Sigmoid colon (tissue), 7 donors: ENCODE data around the gene EDNRA. TPM values are rescaled to one million over a fixed set of nuclear protein-coding genes. Genes with fewer than 3 reads are reported as not detected.

Source experiments
- DNase-seq: peaks from one replicate; pipeline ENCODE4 v3.0.0-alpha.2; 2019
- H3K27ac ChIP-seq, 4 donors: fragments of 200-600 bp; sonication (generic); one replicate each; pipeline ENCODE4 v1.5.1; 2016 to 2019; ENCODE audit warnings: mild to moderate bottlenecking in 1 of 4
- H3K27me3 ChIP-seq, 3 donors: fragments of 200-600 bp; sonication (generic); one replicate each; pipeline ENCODE4 v1.5.1; 2019; ENCODE audit warnings: mild to moderate bottlenecking in 1 of 3
- H3K36me3 ChIP-seq, 4 donors: fragments of 200-600 bp; sonication (generic); one replicate each; pipeline ENCODE4 v1.5.1; 2016 to 2019
- H3K4me1 ChIP-seq, 4 donors: fragments of 200-600 bp; sonication (generic); one replicate each; pipeline ENCODE4 v1.5.1; 2017 to 2019
- H3K4me3 ChIP-seq, 4 donors: fragments of 200-600 bp; sonication (generic); one replicate each; pipeline ENCODE4 v1.5.1; 2017 to 2019; ENCODE audit warnings: mild to moderate bottlenecking in 2 of 4, moderate library complexity in 1 of 4
- H3K9me3 ChIP-seq, 4 donors: fragments of 200-600 bp in 3 of 4; sonication (generic) in 3 of 4; one replicate each; pipeline versions ENCODE4 v1.5.1 to v1.6.1; 2013 to 2019
- EP300 ChIP-seq, 4 donors: sonication (generic); formaldehyde crosslinking; IDR thresholded peaks; one replicate each; pipeline ENCODE4 v1.6.1; 2017; ENCODE audit warnings: antibody characterized with exemption in 4 of 4
- POLR2A ChIP-seq, 2 donors: fragments of 450-650 bp; IDR thresholded peaks; one replicate each; pipeline ENCODE4 v1.6.1; 2016; ENCODE audit warnings: antibody characterized with exemption in 2 of 2, mild to moderate bottlenecking in 2 of 2, moderate library complexity in 2 of 2
- POLR2AphosphoS5 ChIP-seq, 4 donors: sonication (generic); formaldehyde crosslinking; IDR thresholded peaks; one replicate each; pipeline ENCODE4 v1.6.1; 2017; ENCODE audit warnings: antibody characterized with exemption in 4 of 4
- WGBS, 2 donors: extraction: QIAGEN DNeasy Blood & Tissue Kit; methylation state at CpG; one replicate each; pipeline ENCODE4 v1.1.7; 2013; 5-methylcytosine and 5-hydroxymethylcytosine counted together
- intact Hi-C: fragments of 100-400 bp; cut with DNase I; formaldehyde crosslinking; loops from one replicate; pipeline ENCODE4 v1.15.1; 2023
- polyA plus RNA-seq, 3 donors: library from polyadenylated mRNA; stranded (reverse); fragments of 200-250 nt; gene quantifications; one replicate each; pipeline ENCODE4 v1.2.3, GENCODE V29; 2013
- total RNA-seq, 4 donors: library from RNA; depleted of rRNA; stranded (reverse); fragments of >200 nt; gene quantifications; one replicate each; pipeline ENCODE4 v1.1.0, GENCODE V29; 2016
- TF ChIP-seq, protein P1 (sequence below), 4 experiments: fragments of 450-650 bp in 3 of 4; fragments of 200-600 bp in 1 of 4; IDR thresholded peaks; one replicate each; pipeline ENCODE4 v1.5.1; 2016 to 2019; ENCODE audit warnings: antibody characterized with exemption in 4 of 4, mild to moderate bottlenecking in 3 of 4, moderate library complexity in 2 of 4
- donor health status: healthy with polysubstance abuse.
- donor health status: Bipolar disorder and iron deficiency.
- donor health status: healthy.

EDNRA gene
- total and polyA plus RNA-seq, 7 donors: 0.23 to 10.5 (median 3.7) TPM; not detected in 1

DNA sequence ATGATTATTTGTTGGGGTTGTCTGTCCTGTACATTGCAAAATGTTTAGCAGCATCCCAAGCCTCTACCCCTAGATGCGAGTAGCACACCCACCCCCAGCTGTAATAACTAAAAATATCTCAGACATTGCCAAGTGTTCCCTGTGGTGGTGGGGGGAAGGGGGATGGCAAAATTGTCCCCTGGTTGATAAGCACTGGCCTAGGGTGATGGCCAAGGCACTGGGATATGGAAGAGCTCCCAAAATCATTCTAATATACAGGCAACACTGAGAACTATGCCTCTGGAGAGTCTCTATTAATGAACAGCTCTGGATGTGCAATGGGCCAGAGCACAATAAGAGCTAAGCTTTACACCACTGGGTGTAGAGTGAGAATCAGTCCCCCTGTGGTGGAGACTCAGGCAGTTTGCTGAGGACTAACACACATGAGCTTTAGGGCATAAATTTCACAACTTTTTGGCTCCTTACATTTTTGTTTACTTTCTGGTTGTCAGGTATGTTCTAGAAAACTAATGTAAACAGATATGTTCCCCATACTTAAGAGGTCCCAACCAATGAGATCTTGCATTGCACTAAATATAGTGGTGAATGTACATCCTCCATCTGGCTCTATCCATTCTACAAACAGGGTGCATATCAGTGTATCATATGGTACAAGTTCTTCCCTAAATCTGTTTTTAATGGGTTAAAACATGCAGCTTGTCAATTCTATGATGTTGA, 34.5 kb downstream of the EDNRA start:
- intact Hi-C loops: no loop called here
- Histone ChIP-seq H3K4me3 (no peak overlapping the region), H3K27ac (no peak overlapping the region), H3K36me3 (no peaks in the 10 kb centered on the region), H3K4me1 (no peaks in the 10 kb centered on the region), H3K9me3 (no peaks in the 10 kb centered on the region), H3K27me3 (no peaks in the 10 kb centered on the region)
- 91 to 95% methylated on average over 1 of the region's 1 CpG for WGBS, 2 donors
- DNase-seq: no peak
- TF ChIP-seq POLR2A (IDR thresholded peaks at IDR 0.05) (no peak), EP300 (IDR thresholded peaks at IDR 0.05) (no peak), POLR2AphosphoS5 (IDR thresholded peaks at IDR 0.05) (no peak)
- TF ChIP-seq, protein P1, sequence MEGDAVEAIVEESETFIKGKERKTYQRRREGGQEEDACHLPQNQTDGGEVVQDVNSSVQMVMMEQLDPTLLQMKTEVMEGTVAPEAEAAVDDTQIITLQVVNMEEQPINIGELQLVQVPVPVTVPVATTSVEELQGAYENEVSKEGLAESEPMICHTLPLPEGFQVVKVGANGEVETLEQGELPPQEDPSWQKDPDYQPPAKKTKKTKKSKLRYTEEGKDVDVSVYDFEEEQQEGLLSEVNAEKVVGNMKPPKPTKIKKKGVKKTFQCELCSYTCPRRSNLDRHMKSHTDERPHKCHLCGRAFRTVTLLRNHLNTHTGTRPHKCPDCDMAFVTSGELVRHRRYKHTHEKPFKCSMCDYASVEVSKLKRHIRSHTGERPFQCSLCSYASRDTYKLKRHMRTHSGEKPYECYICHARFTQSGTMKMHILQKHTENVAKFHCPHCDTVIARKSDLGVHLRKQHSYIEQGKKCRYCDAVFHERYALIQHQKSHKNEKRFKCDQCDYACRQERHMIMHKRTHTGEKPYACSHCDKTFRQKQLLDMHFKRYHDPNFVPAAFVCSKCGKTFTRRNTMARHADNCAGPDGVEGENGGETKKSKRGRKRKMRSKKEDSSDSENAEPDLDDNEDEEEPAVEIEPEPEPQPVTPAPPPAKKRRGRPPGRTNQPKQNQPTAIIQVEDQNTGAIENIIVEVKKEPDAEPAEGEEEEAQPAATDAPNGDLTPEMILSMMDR (IDR thresholded peaks at IDR 0.05): no peak

DNA sequence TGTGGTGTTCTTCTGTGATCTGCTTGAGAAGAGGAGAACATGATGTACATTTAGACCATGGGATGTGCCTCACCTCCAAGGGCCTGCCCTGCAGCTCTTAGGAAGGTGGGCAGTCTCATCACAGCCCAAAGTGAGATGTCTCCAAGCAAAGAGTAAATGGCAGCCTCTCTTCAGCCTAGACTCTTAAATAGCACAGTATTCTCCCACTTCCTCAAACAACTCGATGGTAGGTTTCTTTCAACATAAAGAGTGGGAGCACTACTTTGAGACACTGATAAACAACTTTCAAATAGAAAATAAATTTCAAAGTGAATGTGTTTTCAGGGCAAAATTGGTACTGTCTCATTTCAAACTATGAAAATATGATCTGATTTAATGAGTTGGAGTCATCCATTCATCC, 35.2 kb downstream of the EDNRA start:
- no peaks in the 10 kb centered on the region for H3K27me3 ChIP-seq
- no peak overlapping the region for H3K4me3 ChIP-seq
- H3K4me1 ChIP-seq: no peaks in the 10 kb centered on the region
- no peaks in the 10 kb centered on the region for H3K9me3 ChIP-seq
- intact Hi-C loops: no loop called here
- WGBS, 2 donors: 43 to 62% methylated on average over 1 of the region's 1 CpG
- no peaks in the 10 kb centered on the region for H3K36me3 ChIP-seq
- H3K27ac ChIP-seq: no peak overlapping the region
- no peak for TF ChIP-seq EP300 (IDR thresholded peaks at IDR 0.05)
- TF ChIP-seq POLR2AphosphoS5 (IDR thresholded peaks at IDR 0.05): no peak
- TF ChIP-seq POLR2A (IDR thresholded peaks at IDR 0.05): no peak
- TF ChIP-seq, protein P1 (IDR thresholded peaks at IDR 0.05): no peak
- DNase-seq: no peak

DNA sequence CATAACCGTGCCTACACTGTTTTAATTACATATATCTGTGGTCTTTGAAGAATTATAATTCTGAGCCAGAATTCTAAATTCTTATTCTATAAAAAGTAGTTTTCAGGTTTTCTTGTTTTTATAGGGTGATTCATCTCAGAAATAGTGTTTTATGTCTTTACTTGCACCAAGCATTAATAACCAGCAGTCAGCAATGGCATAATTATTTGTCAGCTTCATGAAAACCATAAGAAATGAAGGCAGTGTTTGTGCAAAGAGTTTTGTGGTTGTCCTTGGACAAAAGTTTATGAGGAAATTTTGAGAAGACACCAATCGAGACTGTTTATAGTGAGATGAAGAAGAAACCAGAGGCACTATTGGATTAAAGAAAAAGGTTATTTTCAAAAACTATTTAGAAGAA, 37.2 kb downstream of the EDNRA start:
- Histone ChIP-seq H3K4me3 (no peak overlapping the region), H3K4me1 (no peaks in the 10 kb centered on the region), H3K36me3 (no peaks in the 10 kb centered on the region), H3K27me3 (no peaks in the 10 kb centered on the region), H3K27ac (no peak overlapping the region), H3K9me3 (no peaks in the 10 kb centered on the region)
- DNase-seq: no peak
- WGBS, 2 donors: 70 to 80% methylated on average over 2 of the region's 2 CpGs
- no peak for TF ChIP-seq POLR2A (IDR thresholded peaks at IDR 0.05)
- TF ChIP-seq, protein P1 (IDR thresholded peaks at IDR 0.05): no peak
- no peak for TF ChIP-seq POLR2AphosphoS5 (IDR thresholded peaks at IDR 0.05)
- no peak for TF ChIP-seq EP300 (IDR thresholded peaks at IDR 0.05)
- intact Hi-C loops: loop anchor here (2.0 kb wide), 1 partner anchor 73 kb away; no protein-coding TSS in a partner anchor

DNA sequence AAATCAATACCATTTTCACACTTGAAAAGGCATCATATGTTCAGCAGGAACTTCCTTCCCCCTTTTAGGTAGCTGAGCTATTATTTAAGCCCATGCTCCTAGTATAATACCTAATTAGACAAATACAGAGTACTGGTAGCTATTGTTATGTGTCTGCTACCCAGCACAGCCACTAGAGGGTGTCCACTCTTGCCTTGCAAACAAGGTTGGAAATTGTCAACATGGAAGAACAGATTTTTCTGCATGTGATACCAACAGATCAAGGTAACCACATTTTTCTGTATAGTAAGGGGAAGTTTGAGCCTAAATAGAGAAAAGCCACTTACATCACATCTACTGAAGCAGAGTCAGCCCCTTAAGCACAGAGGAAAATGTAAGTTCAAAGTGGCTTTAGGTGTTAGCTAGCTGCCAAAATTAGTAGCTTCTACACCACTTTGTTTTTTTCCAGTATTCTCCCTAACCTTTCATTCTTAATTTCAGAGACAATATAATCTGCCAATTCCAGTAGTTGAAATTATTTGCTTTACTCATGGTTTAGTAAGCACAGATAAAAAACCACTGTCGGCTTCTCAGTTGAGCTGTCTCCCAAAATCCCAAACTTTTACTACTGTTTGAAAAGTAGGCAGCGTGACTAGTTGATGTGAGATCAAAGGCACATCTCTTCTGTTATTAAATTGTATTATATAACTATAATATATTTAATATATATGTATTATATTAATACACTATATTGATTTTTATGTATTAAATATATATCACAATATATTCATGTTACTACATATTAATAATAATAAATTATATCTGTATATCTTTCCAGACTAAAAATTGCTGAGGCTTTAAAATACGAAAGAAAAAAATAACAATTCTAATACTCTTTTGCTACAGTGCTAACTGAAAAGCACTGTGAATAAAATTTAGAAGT, 38.2 kb downstream of the EDNRA start:
- intact Hi-C loops: loop anchor here (2.0 kb wide), 1 partner anchor 72 kb away; no protein-coding TSS in a partner anchor
- TF ChIP-seq POLR2A (IDR thresholded peaks at IDR 0.05): no peak
- TF ChIP-seq, protein P1 (IDR thresholded peaks at IDR 0.05): peak; percentile 11 to 81 (median 62)
- no peak for TF ChIP-seq EP300 (IDR thresholded peaks at IDR 0.05)
- TF ChIP-seq POLR2AphosphoS5 (IDR thresholded peaks at IDR 0.05): no peak
- WGBS, 2 donors: 79 to 91% methylated on average over 3 of the region's 3 CpGs
- Histone ChIP-seq H3K4me1 (peaks cover 0 to under 1% (median 0%) of the 10 kb centered on the region in 4 donors), H3K4me3 (no peak overlapping the region), H3K27me3 (no peaks in the 10 kb centered on the region), H3K9me3 (no peaks in the 10 kb centered on the region), H3K27ac (no peak overlapping the region), H3K36me3 (no peaks in the 10 kb centered on the region)
- DNase-seq: no peak
